MCF 10A (cell line): ENCODE data around the gene CLIP1. TPM values are rescaled to one million over a fixed set of nuclear protein-coding genes. Genes with fewer than 3 reads are reported as not detected.
A peak's percentile ranks its signal among the peaks of the same experiment; 100 is the strongest.

Experiments used
- BruUV-seq: library from RNA; stranded (reverse); fragments of 400-500 nt; replicated peaks from 2 replicates; lab custom pipeline; 2021; lab: Mats Ljungman, UMichigan
- CTCF ChIA-PET: fragments of 300-600 bp; sonication (Branson Sonifier 250); formaldehyde crosslinking; extraction: SDS; loops from one replicate; lab custom pipeline; 2021; ENCODE audit warnings: antibody characterized with exemption, inconsistent platforms; lab: Yijun Ruan, JAX
- POLR2A ChIA-PET: fragments of 300-600, 350-650 bp; sonication (Branson Sonifier 250); formaldehyde crosslinking; extraction: SDS; loops from one replicate; lab custom pipeline; 2020; ENCODE audit warnings: antibody characterized with exemption, inconsistent platforms; lab: Yijun Ruan, JAX
- DNase-seq: peaks from one replicate; pipeline ENCODE4 v3.0.0-alpha.2; 2018; ENCODE audit not compliant: unreplicated experiment
- H3K27ac Mint-ChIP-seq: one replicate; pipeline ENCODE4 v1.8.0; 2022; ENCODE audit warnings: mild to moderate bottlenecking, low read depth, mixed read lengths; ENCODE audit not compliant: unreplicated experiment
- H3K27me3 Mint-ChIP-seq: one replicate; pipeline ENCODE4 v1.8.0; 2022; ENCODE audit warnings: mixed read lengths; ENCODE audit not compliant: insufficient read depth, unreplicated experiment
- H3K36me3 Mint-ChIP-seq: one replicate; pipeline ENCODE4 v1.8.0; 2022; ENCODE audit warnings: mild to moderate bottlenecking, moderate library complexity, mixed read lengths; ENCODE audit not compliant: insufficient read depth, unreplicated experiment
- H3K4me1 Mint-ChIP-seq: one replicate; pipeline ENCODE4 v1.8.0; 2022; ENCODE audit warnings: mixed read lengths; ENCODE audit not compliant: insufficient read depth, unreplicated experiment
- H3K4me3 Mint-ChIP-seq: one replicate; pipeline ENCODE4 v1.8.0; 2022; ENCODE audit warnings: mild to moderate bottlenecking, moderate library complexity, mixed read lengths; ENCODE audit not compliant: unreplicated experiment
- H3K9me3 Mint-ChIP-seq: one replicate; pipeline ENCODE4 v1.8.0; 2022; ENCODE audit warnings: mixed read lengths; ENCODE audit not compliant: unreplicated experiment
- CTCF ChIP-seq: fragments of 200-600 bp; IDR thresholded peaks from one replicate; pipeline ENCODE4 v1.8.0; 2022; ENCODE audit warnings: antibody characterized with exemption, mild to moderate bottlenecking; ENCODE audit not compliant: unreplicated experiment
- intact Hi-C: fragments of 100-400 bp; cut with micrococcal nuclease; formaldehyde crosslinking; loops from 2 replicates; pipeline ENCODE4 v1.14.1; 2022
- total RNA-seq: library from RNA; stranded (reverse); gene quantifications from 2 replicates; pipeline ENCODE4 v1.2.3, GENCODE V29; 2022

CLIP1 gene
- total RNA-seq, 1 experiment from 2014 or later: 92.6 TPM

- intact Hi-C loops: no loop called here
- TF ChIP-seq CTCF: no peak
- peak overlapping the region; percentile 65 for H3K27ac Mint-ChIP-seq
- H3K27me3 Mint-ChIP-seq: no peaks in the 10 kb centered on the region
- DNase-seq: no peak
- no TSS peak for BruUV-seq
- POLR2A ChIA-PET: interaction anchor here (1.6 kb wide), 1 partner anchor 8 kb away, joined by 3 read pairs; no protein-coding TSS in a partner anchor
- H3K9me3 Mint-ChIP-seq: no peaks in the 10 kb centered on the region
- no peaks in the 10 kb centered on the region for H3K4me1 Mint-ChIP-seq
- H3K36me3 Mint-ChIP-seq: peaks cover 51% of the 10 kb centered on the region
- H3K4me3 Mint-ChIP-seq: no peak overlapping the region
- CTCF ChIA-PET: interaction anchor here (0.5 to 3.9 kb wide), 3 partner anchors 16 to 203 kb away, joined by 3 to 50 read pairs (median 5); no protein-coding TSS in a partner anchor
Observed at GRCh38 chr12:122333142-122334087, 89.1 kb downstream of the CLIP1 start.

GRCh38 chr12:122327494-122328385, 94.7 kb downstream of the CLIP1 start:
- peaks cover 2% of the 10 kb centered on the region for H3K4me1 Mint-ChIP-seq
- no peak overlapping the region for H3K4me3 Mint-ChIP-seq
- BruUV-seq: TSS peak; percentile 25
- no peaks in the 10 kb centered on the region for H3K9me3 Mint-ChIP-seq
- no peaks in the 10 kb centered on the region for H3K27me3 Mint-ChIP-seq
- H3K36me3 Mint-ChIP-seq: peaks cover 53% of the 10 kb centered on the region
- CTCF ChIA-PET: interaction anchor here (0.6 to 1.8 kb wide), 3 partner anchors 8 to 28 kb away, joined by 4 to 9 read pairs (median 4); no protein-coding TSS in a partner anchor
- TF ChIP-seq CTCF: no peak
- no peak for DNase-seq
- H3K27ac Mint-ChIP-seq: no peak overlapping the region
- POLR2A ChIA-PET: interaction anchor here (1.0 kb wide), 1 partner anchor 10 kb away, joined by 3 read pairs; no protein-coding TSS in a partner anchor
- intact Hi-C loops: no loop called here

- Mint-ChIP-seq H3K36me3 (peaks cover 55% of the 10 kb centered on the region), H3K4me1 (peaks cover 7% of the 10 kb centered on the region), H3K27ac (no peak overlapping the region), H3K9me3 (no peaks in the 10 kb centered on the region), H3K4me3 (no peak overlapping the region), H3K27me3 (no peaks in the 10 kb centered on the region)
- intact Hi-C loops: no loop called here
- TF ChIP-seq CTCF: no peak
- no TSS peak for BruUV-seq
- ChIA-PET CTCF (interaction anchor here (0.6 to 1.8 kb wide), 3 partner anchors 8 to 29 kb away, joined by 4 to 9 read pairs (median 4); no protein-coding TSS in a partner anchor), POLR2A (interaction anchor here (1.0 kb wide), 1 partner anchor 9 kb away, joined by 3 read pairs; no protein-coding TSS in a partner anchor)
- DNase-seq: no peak
Observed at GRCh38 chr12:122327014-122327413, 95.5 kb downstream of the CLIP1 start.
